ENCODE measurements around the gene ROS1.

Gene ROS1

DNA sequence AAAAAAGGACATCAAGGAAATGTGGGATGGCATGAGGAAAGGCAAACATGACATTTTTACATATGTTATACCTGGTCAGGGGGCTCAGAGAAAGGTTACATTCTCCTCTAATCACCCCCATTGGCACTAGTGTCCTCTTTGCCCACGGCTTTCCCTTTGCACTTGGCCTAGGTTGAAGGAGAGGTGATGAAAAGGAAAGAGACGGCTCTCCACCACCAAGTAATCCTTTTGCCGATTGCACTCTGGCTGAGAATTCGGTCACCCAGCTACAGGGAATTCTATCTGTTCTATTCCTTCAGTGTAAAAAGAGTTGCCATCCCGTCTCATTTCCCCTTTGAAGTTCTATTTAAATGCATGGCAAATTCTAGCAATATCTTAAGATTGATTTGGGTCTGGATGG, 150.0 kb downstream of the ROS1 start:
- TF ChIP-seq, protein P1, sequence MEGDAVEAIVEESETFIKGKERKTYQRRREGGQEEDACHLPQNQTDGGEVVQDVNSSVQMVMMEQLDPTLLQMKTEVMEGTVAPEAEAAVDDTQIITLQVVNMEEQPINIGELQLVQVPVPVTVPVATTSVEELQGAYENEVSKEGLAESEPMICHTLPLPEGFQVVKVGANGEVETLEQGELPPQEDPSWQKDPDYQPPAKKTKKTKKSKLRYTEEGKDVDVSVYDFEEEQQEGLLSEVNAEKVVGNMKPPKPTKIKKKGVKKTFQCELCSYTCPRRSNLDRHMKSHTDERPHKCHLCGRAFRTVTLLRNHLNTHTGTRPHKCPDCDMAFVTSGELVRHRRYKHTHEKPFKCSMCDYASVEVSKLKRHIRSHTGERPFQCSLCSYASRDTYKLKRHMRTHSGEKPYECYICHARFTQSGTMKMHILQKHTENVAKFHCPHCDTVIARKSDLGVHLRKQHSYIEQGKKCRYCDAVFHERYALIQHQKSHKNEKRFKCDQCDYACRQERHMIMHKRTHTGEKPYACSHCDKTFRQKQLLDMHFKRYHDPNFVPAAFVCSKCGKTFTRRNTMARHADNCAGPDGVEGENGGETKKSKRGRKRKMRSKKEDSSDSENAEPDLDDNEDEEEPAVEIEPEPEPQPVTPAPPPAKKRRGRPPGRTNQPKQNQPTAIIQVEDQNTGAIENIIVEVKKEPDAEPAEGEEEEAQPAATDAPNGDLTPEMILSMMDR (IDR thresholded peaks at IDR 0.05) = no peak

DNA sequence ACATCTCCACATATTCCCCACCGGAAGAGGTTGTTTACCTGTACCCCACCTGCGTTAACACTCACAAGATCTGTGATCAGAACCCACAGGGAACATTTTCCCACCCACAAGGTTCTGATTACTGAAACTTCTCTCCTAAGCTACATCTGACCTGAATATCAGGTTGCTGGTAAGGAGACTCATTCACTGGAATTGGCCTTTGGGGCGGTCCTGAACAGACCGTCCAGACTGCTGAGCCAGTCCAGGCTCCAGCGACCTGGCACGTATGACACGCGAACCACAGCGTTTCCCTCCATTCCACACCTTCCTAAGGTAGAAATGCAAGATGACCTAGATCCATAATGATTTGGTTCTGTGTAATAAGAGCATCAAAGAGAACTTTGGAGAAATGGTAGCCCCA, 150.5 kb downstream of the ROS1 start:
- TF ChIP-seq, protein P1 (IDR thresholded peaks at IDR 0.05) = no peak

DNA sequence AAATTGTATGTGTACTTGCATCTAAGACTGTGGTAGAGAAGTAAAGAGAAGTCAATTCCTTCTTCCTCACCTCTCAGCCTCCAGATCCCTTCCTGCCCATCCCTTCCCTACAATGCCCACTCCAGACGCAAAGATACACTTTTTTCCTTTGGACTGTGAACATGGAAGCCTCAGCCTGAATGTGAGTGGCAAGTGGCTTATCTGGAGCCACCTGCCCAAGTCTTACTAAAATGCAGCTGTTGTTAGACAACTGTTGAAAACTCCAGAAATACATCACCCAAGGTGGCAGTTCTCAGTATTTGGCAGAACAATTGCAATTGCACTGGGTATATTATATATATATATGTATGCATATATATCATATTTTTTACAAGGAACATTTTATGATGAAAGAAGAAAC, 152.9 kb downstream of the ROS1 start:
- TF ChIP-seq, protein P1 (IDR thresholded peaks at IDR 0.05) = no peak

DNA sequence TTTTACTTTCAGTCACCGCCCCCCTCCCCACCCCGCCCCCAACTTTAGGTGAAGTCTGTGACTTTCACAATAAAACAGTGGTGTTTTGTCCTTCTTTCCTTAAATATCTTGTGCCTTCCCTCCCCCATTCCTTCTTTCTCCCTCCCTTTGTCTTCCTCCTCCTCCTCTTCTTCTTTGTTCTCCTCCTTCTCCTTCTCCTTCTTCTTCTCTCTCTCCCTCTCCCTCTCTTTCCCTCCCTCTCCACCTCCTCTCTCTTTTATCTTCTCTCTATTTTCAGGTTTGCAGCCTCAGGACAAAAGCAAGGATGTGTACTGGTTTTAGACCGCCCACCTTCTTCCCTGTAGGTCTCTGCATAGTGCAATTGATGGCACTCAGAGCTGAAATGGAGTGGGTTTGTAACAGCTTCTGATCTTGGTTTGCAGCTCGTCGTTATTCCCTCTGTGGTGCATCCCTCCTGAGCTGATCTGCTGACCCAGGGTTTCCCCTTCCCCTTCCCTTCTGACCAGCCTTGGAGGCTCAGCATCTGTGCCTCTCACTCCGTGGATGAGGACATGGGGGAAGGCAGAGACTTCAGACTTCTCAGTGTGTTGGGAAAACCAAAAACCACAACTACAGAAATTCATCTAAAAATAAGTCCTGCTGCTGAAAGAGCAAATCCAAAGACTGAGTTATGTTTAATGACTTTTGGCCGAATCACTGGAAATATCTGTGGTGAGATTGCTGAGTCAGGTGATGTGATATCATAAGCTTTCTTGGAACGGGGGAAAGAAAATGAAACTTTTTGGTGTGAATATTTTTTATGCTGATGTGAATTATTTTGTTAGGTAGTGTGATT, 153.5 kb downstream of the ROS1 start:
- TF ChIP-seq, protein P1 (IDR thresholded peaks at IDR 0.05) = no peak

DNA sequence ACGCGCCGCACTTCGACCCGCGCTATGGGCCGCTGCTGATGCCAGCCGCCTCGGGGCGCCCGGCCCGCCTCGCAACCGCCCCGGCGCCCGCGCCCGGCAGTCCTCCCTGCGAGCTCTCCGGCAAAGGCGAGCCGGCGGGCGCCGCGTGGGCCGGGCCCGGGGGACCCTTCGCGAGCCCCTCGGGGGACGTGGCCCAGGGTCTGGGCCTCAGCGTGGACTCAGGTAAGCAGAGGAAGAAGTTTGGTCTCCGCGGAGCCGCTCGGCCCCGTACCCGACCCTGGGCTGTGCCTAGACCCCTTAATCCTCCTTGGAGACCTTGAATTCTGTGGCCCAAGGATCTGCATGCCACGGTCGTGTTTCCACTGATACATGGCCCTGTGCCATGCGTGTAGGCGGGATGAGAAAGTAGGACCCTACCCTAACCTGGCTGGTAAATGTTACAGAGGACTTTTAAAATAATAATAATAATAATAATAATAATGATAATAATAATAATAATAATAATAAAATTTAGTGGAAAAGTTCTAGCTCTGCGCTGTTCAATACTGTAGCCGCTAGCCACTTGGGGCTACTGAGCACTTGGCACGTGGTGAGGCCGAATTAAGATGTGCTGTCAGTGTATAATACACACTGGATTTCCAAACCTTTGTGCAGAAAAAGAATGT, 154.8 kb downstream of the ROS1 start:
- TF ChIP-seq, protein P1 (IDR thresholded peaks at IDR 0.05) = no peak

DNA sequence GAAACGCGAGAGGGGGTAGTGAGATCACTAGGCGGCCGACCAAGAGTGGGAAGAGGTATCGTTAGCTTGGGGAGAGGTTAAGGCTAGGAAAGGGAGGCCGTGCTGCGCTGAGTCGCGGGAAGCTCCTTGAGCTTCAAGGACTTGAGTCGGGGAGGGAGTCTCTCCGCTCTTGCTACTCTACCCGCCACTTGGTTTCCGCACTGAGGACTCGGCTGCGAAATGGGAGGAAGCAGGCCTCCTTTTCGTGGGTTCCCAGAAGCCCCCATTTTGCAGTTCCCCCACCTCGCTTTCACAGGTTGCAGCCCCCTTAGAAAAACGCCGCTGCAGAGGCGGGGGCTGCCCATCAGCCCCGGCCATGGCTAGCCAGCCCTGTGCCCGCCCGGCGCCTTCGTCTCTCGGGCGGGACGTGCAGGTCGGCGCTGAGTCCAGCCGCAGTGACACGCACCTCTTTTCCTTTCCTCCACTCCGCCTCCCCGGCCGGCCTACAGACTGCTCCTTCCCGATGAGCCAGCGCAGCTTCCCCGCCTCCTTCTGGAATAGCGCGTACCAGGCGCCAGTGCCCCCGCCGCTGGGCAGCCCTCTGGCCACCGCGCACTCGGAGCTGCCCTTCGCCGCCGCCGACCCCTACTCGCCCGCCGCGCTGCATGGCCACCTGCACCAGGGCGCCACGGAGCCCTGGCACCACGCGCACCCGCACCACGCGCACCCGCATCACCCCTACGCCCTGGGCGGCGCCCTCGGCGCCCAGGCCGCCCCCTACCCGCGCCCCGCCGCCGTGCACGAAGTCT, 155.5 kb downstream of the ROS1 start:
- TF ChIP-seq, protein P1 (IDR thresholded peaks at IDR 0.05) = no peak

DNA sequence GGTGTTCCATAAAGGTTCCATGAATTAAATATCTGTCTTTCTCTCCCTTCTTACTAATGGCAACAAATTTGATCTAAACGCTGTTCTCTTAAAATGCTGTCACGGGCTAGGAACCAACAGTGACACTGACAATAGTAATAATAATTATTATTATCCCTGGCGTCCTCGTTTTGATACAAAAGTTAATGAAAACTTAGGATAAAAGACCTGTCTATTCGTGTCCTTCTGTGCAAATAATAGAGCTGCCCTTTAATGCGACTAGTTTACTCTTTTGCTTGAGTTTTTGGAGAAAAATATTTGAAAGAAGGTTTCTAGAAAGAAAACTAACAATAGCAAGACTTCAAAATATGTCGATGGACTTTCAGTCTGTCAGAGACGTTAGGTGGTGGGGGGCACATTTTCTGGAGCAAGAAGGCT, 156.1 kb downstream of the ROS1 start:
- TF ChIP-seq, protein P1 (IDR thresholded peaks at IDR 0.05) = no peak

All from LNCAP (cell line).